Neural cell (in vitro differentiated cells): Measurements from ENCODE around the gene UNKL. TPM values are rescaled to one million over a fixed set of nuclear protein-coding genes. Genes with fewer than 3 reads are reported as not detected.

Experiments
- H2AFZ ChIP-seq: fragments of 200-600, 300-800 bp; sonication (generic), shearing (Covaris generic); 2 replicates; pipeline ENCODE4 v1.6.0; 2014; ENCODE audit warnings: low read depth, mild to moderate bottlenecking, antibody characterized with exemption, low read length, moderate library complexity
- H3F3A ChIP-seq: fragments of 200-600 bp; shearing (Covaris generic); 2 replicates; pipeline ENCODE4 v1.6.1; 2016; ENCODE audit warnings: mild to moderate bottlenecking, moderate library complexity, mixed read lengths, antibody characterized with exemption, low read length; ENCODE audit not compliant: insufficient read depth, poor library complexity, severe bottlenecking
- H3K27ac ChIP-seq: fragments of 200-600, 300-800 bp; sonication (generic), shearing (Covaris generic); 2 replicates; pipeline ENCODE4 v1.5.1; 2014; ENCODE audit warnings: mild to moderate bottlenecking, low read length, moderate library complexity
- H3K27me3 ChIP-seq: fragments of 300-800, 200-600 bp; sonication (generic), shearing (Covaris generic); 2 replicates; pipeline ENCODE4 v1.6.0; 2014; ENCODE audit warnings: mild to moderate bottlenecking, low read depth, low read length, moderate library complexity; ENCODE audit not compliant: insufficient read depth
- H3K36me3 ChIP-seq: fragments of 300-800, 200-600 bp; sonication (generic), shearing (Covaris generic); 2 replicates; pipeline ENCODE4 v1.5.1; 2014; ENCODE audit warnings: mild to moderate bottlenecking, antibody characterized with exemption, low read length, moderate library complexity; ENCODE audit not compliant: insufficient read depth
- H3K4me2 ChIP-seq: fragments of 300-800, 200-600 bp; sonication (generic), shearing (Covaris generic); 2 replicates; pipeline ENCODE4 v1.6.0; 2014; ENCODE audit warnings: mild to moderate bottlenecking, low read length
- H3K4me3 ChIP-seq: fragments of 300-800, 200-600 bp; sonication (generic), shearing (Covaris generic); 2 replicates; pipeline ENCODE4 v1.5.1; 2014; ENCODE audit warnings: mild to moderate bottlenecking, low read length, moderate library complexity
- H3K79me2 ChIP-seq: fragments of 200-600 bp; shearing (Covaris generic); replicated peaks from 2 replicates; pipeline ENCODE4 v1.6.0; 2014; ENCODE audit warnings: mild to moderate bottlenecking, low read length, moderate library complexity; ENCODE audit not compliant: insufficient read depth
- H3K9ac ChIP-seq: fragments of 300-800, 200-600 bp; sonication (generic), shearing (Covaris generic); 2 replicates; pipeline ENCODE4 v1.6.1; 2016; ENCODE audit warnings: mild to moderate bottlenecking, low read length, mixed read lengths
- H3K9me2 ChIP-seq: fragments of 200-600 bp; shearing (Covaris generic); 2 replicates; pipeline ENCODE4 v1.6.1; 2016; ENCODE audit warnings: mild to moderate bottlenecking, low read length, mixed read lengths; ENCODE audit not compliant: insufficient read depth
- H3K9me3 ChIP-seq: fragments of 200-600, 300-800 bp; sonication (generic), shearing (Covaris generic); 2 replicates; pipeline ENCODE4 v1.6.1; 2016; ENCODE audit warnings: mild to moderate bottlenecking, mixed run types, low read length, moderate library complexity, mixed read lengths
- H4K20me1 ChIP-seq: fragments of 200-600 bp; shearing (Covaris generic); 2 replicates; pipeline ENCODE4 v1.6.1; 2016; ENCODE audit warnings: mild to moderate bottlenecking, mixed run types; ENCODE audit not compliant: insufficient read depth
- EP300 ChIP-seq: fragments of 450-650 bp; conservative IDR thresholded peaks from 2 replicates; pipeline ENCODE4 v1.6.1; 2014; ENCODE audit warnings: antibody characterized with exemption, mild to moderate bottlenecking, moderate library complexity; ENCODE audit not compliant: poor library complexity, severe bottlenecking
- EZH2 ChIP-seq: fragments of 200-600, 300-800 bp; shearing (Covaris generic), sonication (generic); IDR thresholded peaks from 2 replicates; pipeline ENCODE4 v1.6.1; 2014; ENCODE audit warnings: antibody characterized with exemption, low read length, borderline replicate concordance, mild to moderate bottlenecking; ENCODE audit not compliant: insufficient read depth, poor library complexity, severe bottlenecking
- MXI1 ChIP-seq: fragments of 450-650 bp; conservative IDR thresholded peaks from 2 replicates; pipeline ENCODE4 v1.6.1; 2014; ENCODE audit warnings: antibody characterized with exemption, mild to moderate bottlenecking; ENCODE audit not compliant: poor library complexity, severe bottlenecking
- POLR2AphosphoS5 ChIP-seq: IDR thresholded peaks from 2 replicates; pipeline ENCODE4 v1.6.1; 2012
- RAD21 ChIP-seq: fragments of 450-650 bp; conservative IDR thresholded peaks from 2 replicates; pipeline ENCODE4 v1.6.1; 2014; ENCODE audit warnings: antibody characterized with exemption, mild to moderate bottlenecking, moderate library complexity
- SMC3 ChIP-seq: fragments of 450-650 bp; conservative IDR thresholded peaks from 2 replicates; pipeline ENCODE4 v1.6.1; 2014; ENCODE audit warnings: antibody characterized with exemption, mild to moderate bottlenecking, moderate library complexity; ENCODE audit not compliant: poor library complexity
- TAF1 ChIP-seq: IDR thresholded peaks from 2 replicates; pipeline ENCODE4 v1.6.1; 2012; ENCODE audit warnings: low read depth
- polyA plus RNA-seq: library from polyadenylated mRNA; depleted of rRNA; stranded (reverse); fragments of >200 nt; gene quantifications from 2 replicates; pipeline ENCODE4 v1.2.3, GENCODE V29; 2014
- TF ChIP-seq, protein P1 (sequence below): fragments of 450-650 bp; IDR thresholded peaks from 2 replicates; pipeline ENCODE4 v1.5.1; 2014; ENCODE audit warnings: antibody characterized with exemption, mild to moderate bottlenecking, moderate library complexity; ENCODE audit not compliant: poor library complexity, severe bottlenecking
- TF ChIP-seq, protein P2 (sequence below): IDR thresholded peaks from 2 replicates; pipeline ENCODE4 v1.6.1; 2012; ENCODE audit warnings: borderline replicate concordance

UNKL gene
- polyA plus RNA-seq, 1 donor from 2014 or later = 11.9 TPM

DNA sequence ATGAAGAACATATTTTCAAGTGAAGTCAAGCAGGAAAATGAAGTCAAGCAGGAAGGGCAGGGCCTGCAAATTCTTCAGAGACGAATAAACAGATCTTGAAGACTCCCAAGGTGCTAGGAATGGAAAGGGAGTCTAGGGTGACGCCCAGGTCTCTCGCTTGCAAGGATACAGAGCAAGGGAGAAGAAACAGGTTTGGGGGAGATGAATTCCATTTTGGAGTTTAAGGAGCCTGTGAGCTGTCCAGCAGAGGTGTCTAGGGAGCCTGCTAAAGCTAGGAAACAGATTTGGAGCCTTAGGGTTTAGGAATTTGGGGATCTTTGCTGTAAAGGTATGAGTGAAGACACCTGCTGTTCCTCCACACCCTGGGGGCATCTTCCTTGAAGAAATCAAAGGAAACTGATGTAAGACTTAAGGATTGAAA, 2.0 kb upstream of the UNKL start:
- Histone ChIP-seq H3K9me2 (no peaks in the 10 kb centered on the region), H3K27me3 (no peaks in the 10 kb centered on the region), H2AFZ (no peak overlapping the region), H3K79me2 (peaks cover 21% of the 10 kb centered on the region), H3K4me2 (no peak overlapping the region), H3K9me3 (no peaks in the 10 kb centered on the region), H3K27ac (no peak overlapping the region), H3K9ac (peak overlapping the region; percentile 5), H3F3A (no peaks in the 10 kb centered on the region), H3K36me3 (no peaks in the 10 kb centered on the region), H4K20me1 (no peaks in the 10 kb centered on the region), H3K4me3 (no peak overlapping the region)
- TF ChIP-seq MXI1 = no peak
- TF ChIP-seq, protein P1, sequence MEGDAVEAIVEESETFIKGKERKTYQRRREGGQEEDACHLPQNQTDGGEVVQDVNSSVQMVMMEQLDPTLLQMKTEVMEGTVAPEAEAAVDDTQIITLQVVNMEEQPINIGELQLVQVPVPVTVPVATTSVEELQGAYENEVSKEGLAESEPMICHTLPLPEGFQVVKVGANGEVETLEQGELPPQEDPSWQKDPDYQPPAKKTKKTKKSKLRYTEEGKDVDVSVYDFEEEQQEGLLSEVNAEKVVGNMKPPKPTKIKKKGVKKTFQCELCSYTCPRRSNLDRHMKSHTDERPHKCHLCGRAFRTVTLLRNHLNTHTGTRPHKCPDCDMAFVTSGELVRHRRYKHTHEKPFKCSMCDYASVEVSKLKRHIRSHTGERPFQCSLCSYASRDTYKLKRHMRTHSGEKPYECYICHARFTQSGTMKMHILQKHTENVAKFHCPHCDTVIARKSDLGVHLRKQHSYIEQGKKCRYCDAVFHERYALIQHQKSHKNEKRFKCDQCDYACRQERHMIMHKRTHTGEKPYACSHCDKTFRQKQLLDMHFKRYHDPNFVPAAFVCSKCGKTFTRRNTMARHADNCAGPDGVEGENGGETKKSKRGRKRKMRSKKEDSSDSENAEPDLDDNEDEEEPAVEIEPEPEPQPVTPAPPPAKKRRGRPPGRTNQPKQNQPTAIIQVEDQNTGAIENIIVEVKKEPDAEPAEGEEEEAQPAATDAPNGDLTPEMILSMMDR = no peak
- no peak for TF ChIP-seq EZH2
- TF ChIP-seq, protein P2, sequence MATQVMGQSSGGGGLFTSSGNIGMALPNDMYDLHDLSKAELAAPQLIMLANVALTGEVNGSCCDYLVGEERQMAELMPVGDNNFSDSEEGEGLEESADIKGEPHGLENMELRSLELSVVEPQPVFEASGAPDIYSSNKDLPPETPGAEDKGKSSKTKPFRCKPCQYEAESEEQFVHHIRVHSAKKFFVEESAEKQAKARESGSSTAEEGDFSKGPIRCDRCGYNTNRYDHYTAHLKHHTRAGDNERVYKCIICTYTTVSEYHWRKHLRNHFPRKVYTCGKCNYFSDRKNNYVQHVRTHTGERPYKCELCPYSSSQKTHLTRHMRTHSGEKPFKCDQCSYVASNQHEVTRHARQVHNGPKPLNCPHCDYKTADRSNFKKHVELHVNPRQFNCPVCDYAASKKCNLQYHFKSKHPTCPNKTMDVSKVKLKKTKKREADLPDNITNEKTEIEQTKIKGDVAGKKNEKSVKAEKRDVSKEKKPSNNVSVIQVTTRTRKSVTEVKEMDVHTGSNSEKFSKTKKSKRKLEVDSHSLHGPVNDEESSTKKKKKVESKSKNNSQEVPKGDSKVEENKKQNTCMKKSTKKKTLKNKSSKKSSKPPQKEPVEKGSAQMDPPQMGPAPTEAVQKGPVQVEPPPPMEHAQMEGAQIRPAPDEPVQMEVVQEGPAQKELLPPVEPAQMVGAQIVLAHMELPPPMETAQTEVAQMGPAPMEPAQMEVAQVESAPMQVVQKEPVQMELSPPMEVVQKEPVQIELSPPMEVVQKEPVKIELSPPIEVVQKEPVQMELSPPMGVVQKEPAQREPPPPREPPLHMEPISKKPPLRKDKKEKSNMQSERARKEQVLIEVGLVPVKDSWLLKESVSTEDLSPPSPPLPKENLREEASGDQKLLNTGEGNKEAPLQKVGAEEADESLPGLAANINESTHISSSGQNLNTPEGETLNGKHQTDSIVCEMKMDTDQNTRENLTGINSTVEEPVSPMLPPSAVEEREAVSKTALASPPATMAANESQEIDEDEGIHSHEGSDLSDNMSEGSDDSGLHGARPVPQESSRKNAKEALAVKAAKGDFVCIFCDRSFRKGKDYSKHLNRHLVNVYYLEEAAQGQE = no peak
- no peak for TF ChIP-seq TAF1
- no peak for TF ChIP-seq POLR2AphosphoS5

DNA sequence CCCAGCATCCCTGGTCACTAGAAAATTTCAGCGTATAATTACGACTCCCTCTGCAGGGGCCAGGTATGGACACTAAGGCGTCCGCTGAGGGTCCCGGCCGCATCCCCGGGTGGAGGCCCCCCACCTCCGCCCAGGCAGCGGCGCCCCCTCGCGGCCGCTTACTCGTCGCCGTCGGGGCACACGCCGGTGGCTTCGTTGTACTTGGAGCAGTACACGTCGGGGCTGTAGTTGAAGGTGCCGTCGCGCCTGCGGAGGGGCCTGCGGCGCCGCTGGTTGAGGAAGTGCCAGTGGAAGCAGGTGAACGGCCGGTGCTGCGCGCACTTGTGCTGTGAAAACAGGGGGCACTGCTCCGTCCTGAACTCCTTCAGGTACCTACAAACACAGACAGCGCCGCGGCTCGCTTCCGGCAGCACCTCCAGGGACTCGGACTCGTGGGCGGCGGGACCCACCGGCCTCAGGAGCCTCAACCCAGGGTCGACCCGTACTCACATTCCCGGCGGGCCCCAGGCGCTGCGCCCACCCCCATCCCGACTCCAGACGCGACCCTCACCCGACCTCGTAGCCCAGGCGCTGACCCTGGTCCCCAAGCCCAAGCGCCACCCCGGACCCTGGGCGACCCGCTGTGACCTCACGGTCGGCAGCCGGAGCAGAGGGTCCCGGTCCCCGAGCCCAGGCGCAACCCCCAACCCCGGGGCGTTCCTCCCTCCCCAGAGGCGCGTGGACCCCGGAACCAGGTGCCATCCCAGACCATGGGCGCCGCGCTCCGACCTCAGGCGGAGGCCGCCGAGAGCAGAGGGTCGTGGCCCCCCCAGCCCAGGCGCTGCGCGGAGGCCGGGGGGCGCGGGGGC, 596 bp downstream of the UNKL start:
- H3K79me2 ChIP-seq = peaks cover 11% of the 10 kb centered on the region
- H3K4me2 ChIP-seq = peak overlapping the region; percentile 19
- no peaks in the 10 kb centered on the region for H4K20me1 ChIP-seq
- peak overlapping the region; percentile 14 for H2AFZ ChIP-seq
- H3K9me2 ChIP-seq = no peaks in the 10 kb centered on the region
- H3F3A ChIP-seq = no peaks in the 10 kb centered on the region
- H3K4me3 ChIP-seq = peak overlapping the region; percentile 90
- TF ChIP-seq EP300 = no peak
- TF ChIP-seq SMC3 = peak; percentile 29
- TF ChIP-seq, protein P1 = peak; percentile 65
- TF ChIP-seq POLR2AphosphoS5 = no peak
- TF ChIP-seq TAF1 = no peak
- TF ChIP-seq RAD21 = no peak
- no peak for TF ChIP-seq MXI1
- TF ChIP-seq EZH2 = no peak
- peak overlapping the region; percentile 82 for H3K9ac ChIP-seq
- H3K9me3 ChIP-seq = no peaks in the 10 kb centered on the region
- no peaks in the 10 kb centered on the region for H3K36me3 ChIP-seq
- peak overlapping the region; percentile 49 for H3K27ac ChIP-seq
- no peaks in the 10 kb centered on the region for H3K27me3 ChIP-seq
